ENCODE data around the gene RPTOR. TPM values are rescaled to one million over a fixed set of nuclear protein-coding genes. Genes with fewer than 3 reads are reported as not detected.
"Not testable (repeated sequence)": the region's sequence is repeated elsewhere in the genome, so short reads cannot be mapped to it uniquely, and the experiment has no call there.

Gene RPTOR
- total and polyA plus RNA-seq, 2 donors, result 8.1 to 10.3 TPM

- H3K4me1 ChIP-seq (ENCODE audit: control insufficient read depth in 2 of 2, insufficient read depth in 2 of 2, low read length in 2 of 2), result peaks cover 14 to 24% of the 10 kb centered on the region in 2 donors
- H3K27ac ChIP-seq (ENCODE audit: low read depth in 1 of 2, low read length in 1 of 2), result no peak overlapping the region
- no peak for DNase-seq (ENCODE audit: low read depth in 6 of 9, low spot score in 9 of 9)
- H3K36me3 ChIP-seq (ENCODE audit: control insufficient read depth in 2 of 2, insufficient read depth in 2 of 2, low read length in 1 of 2), result peaks cover 8 to 11% of the 10 kb centered on the region in 2 donors
- peaks cover 0 to 4% of the 10 kb centered on the region in 2 donors for H3K9me3 ChIP-seq (ENCODE audit: control insufficient read depth in 2 of 2, insufficient read depth in 1 of 2, low read length in 1 of 2)
- no peak overlapping the region for H3K4me3 ChIP-seq (ENCODE audit: low read length in 2 of 2)
- 97% methylated on average over 14 of the region's 14 CpGs for WGBS
- no peaks in the 10 kb centered on the region for H3K27me3 ChIP-seq (ENCODE audit: control insufficient read depth in 2 of 2, insufficient read depth in 1 of 2, low read length in 1 of 2)
Observed at GRCh38 chr17:80625627-80626026, 81.0 kb downstream of the RPTOR start.

GRCh38 chr17:80628881-80629280, 84.2 kb downstream of the RPTOR start:
- H3K9me3 ChIP-seq (ENCODE audit: control insufficient read depth in 2 of 2, insufficient read depth in 1 of 2, low read length in 1 of 2); H3K27ac ChIP-seq (ENCODE audit: low read depth in 1 of 2, low read length in 1 of 2); DNase-seq (ENCODE audit: low read depth in 6 of 9, low spot score in 9 of 9); H3K4me3 ChIP-seq (ENCODE audit: low read length in 2 of 2); H3K27me3 ChIP-seq (ENCODE audit: control insufficient read depth in 2 of 2, insufficient read depth in 1 of 2, low read length in 1 of 2): not testable (repeated sequence)
- WGBS, result 92% methylated on average over 7 of the region's 7 CpGs
- Histone ChIP-seq H3K4me1 (ENCODE audit: control insufficient read depth in 2 of 2, insufficient read depth in 2 of 2, low read length in 2 of 2) (peaks cover 0 to 20% of the 10 kb centered on the region in 2 donors), H3K36me3 (ENCODE audit: control insufficient read depth in 2 of 2, insufficient read depth in 2 of 2, low read length in 1 of 2) (peaks cover 8 to 14% of the 10 kb centered on the region in 2 donors)

GRCh38 chr17:80629298-80630028, 84.8 kb downstream of the RPTOR start:
- Histone ChIP-seq H3K27me3 (ENCODE audit: control insufficient read depth in 2 of 2, insufficient read depth in 1 of 2, low read length in 1 of 2) (no peaks in the 10 kb centered on the region), H3K36me3 (ENCODE audit: control insufficient read depth in 2 of 2, insufficient read depth in 2 of 2, low read length in 1 of 2) (peaks cover 8 to 14% of the 10 kb centered on the region in 2 donors), H3K4me3 (ENCODE audit: low read length in 2 of 2) (no peak overlapping the region), H3K27ac (ENCODE audit: low read depth in 1 of 2, low read length in 1 of 2) (no peak overlapping the region), H3K9me3 (ENCODE audit: control insufficient read depth in 2 of 2, insufficient read depth in 1 of 2, low read length in 1 of 2) (peaks cover 0 to 3% of the 10 kb centered on the region in 2 donors), H3K4me1 (ENCODE audit: control insufficient read depth in 2 of 2, insufficient read depth in 2 of 2, low read length in 2 of 2) (peaks cover 0 to 22% of the 10 kb centered on the region in 2 donors)
- DNase-seq (ENCODE audit: low read depth in 6 of 9, low spot score in 9 of 9), result no peak
- 93% methylated on average over 13 of the region's 13 CpGs for WGBS

- Histone ChIP-seq H3K27me3 (ENCODE audit: control insufficient read depth in 2 of 2, insufficient read depth in 1 of 2, low read length in 1 of 2) (no peaks in the 10 kb centered on the region), H3K36me3 (ENCODE audit: control insufficient read depth in 2 of 2, insufficient read depth in 2 of 2, low read length in 1 of 2) (peaks cover 6 to 8% of the 10 kb centered on the region in 2 donors), H3K4me3 (ENCODE audit: low read length in 2 of 2) (no peak overlapping the region), H3K9me3 (ENCODE audit: control insufficient read depth in 2 of 2, insufficient read depth in 1 of 2, low read length in 1 of 2) (peaks cover 0 to 3% of the 10 kb centered on the region in 2 donors), H3K4me1 (ENCODE audit: control insufficient read depth in 2 of 2, insufficient read depth in 2 of 2, low read length in 2 of 2) (peaks cover 0 to 17% of the 10 kb centered on the region in 2 donors), H3K27ac (ENCODE audit: low read depth in 1 of 2, low read length in 1 of 2) (no peak overlapping the region)
- WGBS, result 95% methylated on average over 9 of the region's 9 CpGs
- DNase-seq (ENCODE audit: low read depth in 6 of 9, low spot score in 9 of 9), result no peak
Observed at GRCh38 chr17:80630560-80631120, 86.0 kb downstream of the RPTOR start.

- Histone ChIP-seq H3K4me3 (ENCODE audit: low read length in 2 of 2) (no peak overlapping the region), H3K27me3 (ENCODE audit: control insufficient read depth in 2 of 2, insufficient read depth in 1 of 2, low read length in 1 of 2) (no peaks in the 10 kb centered on the region), H3K27ac (ENCODE audit: low read depth in 1 of 2, low read length in 1 of 2) (no peak overlapping the region), H3K36me3 (ENCODE audit: control insufficient read depth in 2 of 2, insufficient read depth in 2 of 2, low read length in 1 of 2) (peaks cover 6 to 8% of the 10 kb centered on the region in 2 donors), H3K4me1 (ENCODE audit: control insufficient read depth in 2 of 2, insufficient read depth in 2 of 2, low read length in 2 of 2) (peaks cover 0 to 20% of the 10 kb centered on the region in 2 donors), H3K9me3 (ENCODE audit: control insufficient read depth in 2 of 2, insufficient read depth in 1 of 2, low read length in 1 of 2) (peaks cover 0 to 3% of the 10 kb centered on the region in 2 donors)
- no peak for DNase-seq (ENCODE audit: low read depth in 6 of 9, low spot score in 9 of 9)
- WGBS, result 83% methylated on average over 10 of the region's 10 CpGs
Observed at GRCh38 chr17:80631142-80632045, 86.8 kb downstream of the RPTOR start.

DNA sequence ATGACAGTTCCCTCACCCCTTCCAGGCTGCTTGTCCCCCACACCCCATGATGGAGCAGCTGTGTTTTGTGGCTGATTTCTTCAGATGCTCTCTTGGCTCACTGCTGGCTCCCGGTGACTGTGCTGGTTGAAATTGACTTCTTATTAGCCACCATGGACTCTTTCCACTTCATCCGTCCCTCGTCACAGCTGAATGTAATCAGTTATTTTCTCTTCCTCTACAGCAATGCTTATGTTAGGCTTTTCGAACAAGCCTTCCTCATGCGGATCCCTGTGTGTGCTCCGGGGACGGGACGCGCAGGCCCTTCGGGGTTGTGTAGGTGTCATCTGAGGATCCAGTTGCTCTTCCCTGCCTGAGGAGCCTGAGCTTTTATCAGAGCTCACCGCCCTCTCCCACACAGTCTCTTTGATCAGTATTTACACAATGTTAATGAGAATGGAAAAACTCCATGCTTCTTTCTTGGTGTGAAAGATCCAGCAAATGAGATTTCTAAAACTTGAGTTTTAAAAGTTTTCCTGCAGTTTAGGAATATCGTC, 87.5 kb downstream of the RPTOR start:
- no peak overlapping the region for H3K27ac ChIP-seq (ENCODE audit: low read depth in 1 of 2, low read length in 1 of 2)

DNA sequence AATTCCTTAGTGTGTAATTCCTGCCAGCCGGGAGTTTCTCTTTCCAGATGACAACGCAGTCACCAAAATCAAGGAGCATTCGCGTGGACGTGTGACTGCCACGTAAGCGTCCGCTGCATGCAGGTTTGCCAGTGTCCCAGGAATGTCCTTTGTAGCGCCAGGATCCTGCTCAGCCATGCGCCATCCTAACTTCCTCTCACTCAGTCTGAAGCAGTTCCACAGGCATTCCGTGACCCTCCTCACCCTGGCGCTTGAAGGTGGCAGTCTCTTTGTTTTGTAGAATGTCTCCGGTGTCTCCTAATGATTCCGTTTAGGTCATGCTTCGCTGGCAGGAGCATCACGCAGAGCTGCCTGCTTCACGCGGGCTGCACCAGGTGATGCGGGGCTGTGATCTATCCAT, 88.6 kb downstream of the RPTOR start:
- no peak for DNase-seq (ENCODE audit: low read depth in 6 of 9, low spot score in 9 of 9)
- H3K27me3 ChIP-seq (ENCODE audit: control insufficient read depth in 2 of 2, insufficient read depth in 1 of 2, low read length in 1 of 2), result no peaks in the 10 kb centered on the region
- H3K4me1 ChIP-seq (ENCODE audit: control insufficient read depth in 2 of 2, insufficient read depth in 2 of 2, low read length in 2 of 2), result peaks cover 0 to 29% of the 10 kb centered on the region in 2 donors
- H3K36me3 ChIP-seq (ENCODE audit: control insufficient read depth in 2 of 2, insufficient read depth in 2 of 2, low read length in 1 of 2), result peaks cover 0 to 14% of the 10 kb centered on the region in 2 donors
- H3K9me3 ChIP-seq (ENCODE audit: control insufficient read depth in 2 of 2, insufficient read depth in 1 of 2, low read length in 1 of 2), result peaks cover 0 to 3% of the 10 kb centered on the region in 2 donors
- 95% methylated on average over 19 of the region's 19 CpGs for WGBS
- peak overlapping the region in 1 of 2 donors; percentile 2 for H3K27ac ChIP-seq (ENCODE audit: low read depth in 1 of 2, low read length in 1 of 2)
- H3K4me3 ChIP-seq (ENCODE audit: low read length in 2 of 2), result no peak overlapping the region

More for the DNA sequence above, 87.5 kb downstream of the RPTOR start:
- Histone ChIP-seq H3K4me3 (ENCODE audit: low read length in 2 of 2) (no peak overlapping the region), H3K36me3 (ENCODE audit: control insufficient read depth in 2 of 2, insufficient read depth in 2 of 2, low read length in 1 of 2) (peaks cover 0 to 12% of the 10 kb centered on the region in 2 donors), H3K27me3 (ENCODE audit: control insufficient read depth in 2 of 2, insufficient read depth in 1 of 2, low read length in 1 of 2) (no peaks in the 10 kb centered on the region), H3K4me1 (ENCODE audit: control insufficient read depth in 2 of 2, insufficient read depth in 2 of 2, low read length in 2 of 2) (peaks cover 0 to 28% of the 10 kb centered on the region in 2 donors), H3K9me3 (ENCODE audit: control insufficient read depth in 2 of 2, insufficient read depth in 1 of 2, low read length in 1 of 2) (peaks cover 0 to 3% of the 10 kb centered on the region in 2 donors)
- 94% methylated on average over 12 of the region's 12 CpGs for WGBS
- no peak for DNase-seq (ENCODE audit: low read depth in 6 of 9, low spot score in 9 of 9)

GRCh38 chr17:80633994-80634566, 89.4 kb downstream of the RPTOR start:
- Histone ChIP-seq H3K4me3 (ENCODE audit: low read length in 2 of 2) (no peak overlapping the region), H3K27ac (ENCODE audit: low read depth in 1 of 2, low read length in 1 of 2) (peak overlapping the region in 1 of 2 donors; percentile 4), H3K9me3 (ENCODE audit: control insufficient read depth in 2 of 2, insufficient read depth in 1 of 2, low read length in 1 of 2) (peaks cover 0 to 3% of the 10 kb centered on the region in 2 donors), H3K27me3 (ENCODE audit: control insufficient read depth in 2 of 2, insufficient read depth in 1 of 2, low read length in 1 of 2) (no peaks in the 10 kb centered on the region), H3K36me3 (ENCODE audit: control insufficient read depth in 2 of 2, insufficient read depth in 2 of 2, low read length in 1 of 2) (peaks cover 0 to 14% of the 10 kb centered on the region in 2 donors), H3K4me1 (ENCODE audit: control insufficient read depth in 2 of 2, insufficient read depth in 2 of 2, low read length in 2 of 2) (peaks cover 0 to 29% of the 10 kb centered on the region in 2 donors)
- DNase-seq (ENCODE audit: low read depth in 6 of 9, low spot score in 9 of 9), result no peak
- 86% methylated on average over 24 of the region's 24 CpGs for WGBS

Measured in thymus (tissue), 11 donors.